HG03280 (cell line): ENCODE results near the gene TOR4A.

Experiments used
- ATAC-seq: cut with Tn5 transposase; IDR thresholded peaks from one replicate; pipeline ENCODE4 v1.9.1; 2021; ENCODE audit warnings: mild to moderate bottlenecking, moderate library complexity; ENCODE audit not compliant: unreplicated experiment

TOR4A gene

GRCh38 chr9:137304383-137305059 lies 27.0 kb downstream of the TOR4A start:
- ATAC-seq: no peak

- ATAC-seq: no peak
These were observed 27.7 kb downstream of the TOR4A start for GRCh38 chr9:137305060-137305797.

GRCh38 chr9:137305798-137306065 lies 28.2 kb downstream of the TOR4A start:
- no peak for ATAC-seq

GRCh38 chr9:137306066-137306849 lies 28.7 kb downstream of the TOR4A start:
- no peak for ATAC-seq

GRCh38 chr9:137306850-137307254 lies 29.3 kb downstream of the TOR4A start:
- ATAC-seq: no peak

GRCh38 chr9:137307255-137308056 lies 29.9 kb downstream of the TOR4A start:
- ATAC-seq: no peak

GRCh38 chr9:137308057-137308619 lies 30.6 kb downstream of the TOR4A start:
- no peak for ATAC-seq

- ATAC-seq: no peak
These were observed 32.1 kb downstream of the TOR4A start for GRCh38 chr9:137309368-137310188.

- ATAC-seq: no peak
These were observed 32.9 kb downstream of the TOR4A start for GRCh38 chr9:137310189-137311052.

GRCh38 chr9:137311171-137311985 lies 33.9 kb downstream of the TOR4A start:
- ATAC-seq: no peak

GRCh38 chr9:137311986-137312851 lies 34.7 kb downstream of the TOR4A start:
- ATAC-seq: no peak

GRCh38 chr9:137312852-137313325 lies 35.4 kb downstream of the TOR4A start:
- no peak for ATAC-seq

- ATAC-seq: no peak
These were observed 35.9 kb downstream of the TOR4A start for GRCh38 chr9:137313326-137313936.

- ATAC-seq: no peak
These were observed 36.5 kb downstream of the TOR4A start for GRCh38 chr9:137313956-137314560.

- ATAC-seq: no peak
These were observed 37.3 kb downstream of the TOR4A start for GRCh38 chr9:137314561-137315560.
